GM12873 (cell line): ENCODE measurements around the gene MANSC4.

Source experiments
- CTCF ChIP-seq: IDR thresholded peaks from 2 replicates; pipeline ENCODE4 v1.5.1; 2012; ENCODE audit warnings: low read depth, mild to moderate bottlenecking, moderate library complexity, low read length, control low read depth; ENCODE audit not compliant: insufficient read depth; ENCODE audit errors: missing control alignments

Gene MANSC4

GRCh38 chr12:27821259-27821973 lies 41.4 kb upstream of the MANSC4 start:
- TF ChIP-seq CTCF, result peak; percentile 77

- TF ChIP-seq CTCF, result no peak
Observed at GRCh38 chr12:27820564-27820963, 40.5 kb upstream of the MANSC4 start.

- no peak for TF ChIP-seq CTCF
Observed at GRCh38 chr12:27818401-27818918, 38.4 kb upstream of the MANSC4 start.

- TF ChIP-seq CTCF, result no peak
Observed at GRCh38 chr12:27817766-27818165, 37.7 kb upstream of the MANSC4 start.

- no peak for TF ChIP-seq CTCF
Observed at GRCh38 chr12:27814851-27815591, 35.0 kb upstream of the MANSC4 start.

GRCh38 chr12:27814411-27814810 lies 34.4 kb upstream of the MANSC4 start:
- TF ChIP-seq CTCF, result no peak

GRCh38 chr12:27812502-27812901 lies 32.5 kb upstream of the MANSC4 start:
- TF ChIP-seq CTCF, result no peak
